Embryonic facial prominence (tissue), 1 donor: ENCODE measurements around the gene ZNF543.
A peak's percentile ranks its signal among the peaks of the same experiment; 100 is the strongest.
"Not testable (repeated sequence)": the region's sequence is repeated elsewhere in the genome, so short reads cannot be mapped to it uniquely, and the experiment has no call there.

Experiments used
- DNase-seq: peaks from one replicate; pipeline ENCODE4 v3.0.0-alpha.2; 2016; ENCODE audit errors: extremely low spot score

ZNF543 gene

DNA sequence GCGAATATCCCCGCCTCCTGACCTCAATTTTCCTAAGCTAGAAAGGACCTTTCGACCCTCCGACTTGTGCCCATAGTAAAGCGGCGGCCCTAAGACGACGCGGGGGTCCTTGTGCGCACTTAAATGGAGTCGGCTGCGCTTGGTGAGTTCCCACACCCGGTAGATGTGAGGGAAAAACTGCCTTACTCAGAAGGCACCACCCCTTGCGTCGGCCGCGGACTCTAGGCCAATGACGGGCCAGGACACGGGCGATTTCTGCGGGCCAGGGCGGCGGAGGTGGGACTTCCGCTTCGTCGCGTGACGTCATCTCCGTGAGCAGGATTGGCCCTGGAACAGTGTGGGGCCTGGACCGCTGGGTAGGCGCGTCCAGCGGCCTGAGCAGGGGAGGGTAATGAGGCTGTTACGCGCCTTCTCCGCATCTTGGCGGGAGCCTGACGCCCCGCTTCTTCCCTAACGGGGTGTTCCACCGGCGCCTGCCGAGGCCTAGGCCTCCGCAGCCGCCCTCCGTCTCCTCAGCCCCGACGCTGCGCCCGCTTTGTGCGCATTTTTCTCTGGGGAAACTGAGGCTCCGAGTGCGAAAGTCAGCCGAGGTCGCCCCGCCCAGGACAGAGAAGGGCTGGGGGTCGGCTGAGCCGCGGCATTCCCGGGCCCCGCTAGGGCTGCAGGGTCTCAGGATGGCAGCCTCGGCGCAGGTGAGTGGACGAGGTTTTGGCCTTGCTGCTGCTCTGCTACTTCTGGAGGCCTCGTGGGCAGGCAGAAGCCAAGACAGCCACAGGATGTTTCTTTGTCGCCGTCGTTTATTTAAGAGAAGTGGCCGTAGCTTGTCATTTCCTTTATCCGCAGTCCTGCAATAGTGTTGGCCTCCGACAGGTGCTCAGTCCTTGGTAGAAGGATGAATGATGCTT lies at the start of gene ZNF543:
Gene ZNF543 (plus strand): TSS at position 293 of the 905 bp plus-strand sequence. CDS start 382 bp downstream, at position 675.
- peak; percentile 88 for DNase-seq

DNA sequence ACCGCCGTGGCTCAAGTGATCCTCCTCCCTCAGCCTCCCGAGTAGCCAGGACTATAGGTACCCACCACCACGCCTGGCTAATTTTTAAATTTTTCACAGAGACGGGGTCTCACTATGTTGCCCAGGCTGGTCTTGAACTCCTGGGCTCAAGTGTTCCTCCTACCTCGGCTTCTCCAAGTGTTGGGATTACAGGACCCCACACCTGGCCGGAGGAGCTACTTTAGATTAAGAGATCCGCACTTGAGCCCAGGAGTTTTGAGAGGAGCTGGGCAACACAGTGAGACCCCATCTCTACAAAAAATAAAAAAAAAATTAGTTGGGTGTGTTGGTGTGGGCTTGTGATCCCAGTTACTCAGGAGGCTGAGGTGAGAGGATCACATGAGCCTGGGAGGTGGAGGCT lies 49.0 kb upstream of the ZNF543 start:
- no peak for DNase-seq

DNA sequence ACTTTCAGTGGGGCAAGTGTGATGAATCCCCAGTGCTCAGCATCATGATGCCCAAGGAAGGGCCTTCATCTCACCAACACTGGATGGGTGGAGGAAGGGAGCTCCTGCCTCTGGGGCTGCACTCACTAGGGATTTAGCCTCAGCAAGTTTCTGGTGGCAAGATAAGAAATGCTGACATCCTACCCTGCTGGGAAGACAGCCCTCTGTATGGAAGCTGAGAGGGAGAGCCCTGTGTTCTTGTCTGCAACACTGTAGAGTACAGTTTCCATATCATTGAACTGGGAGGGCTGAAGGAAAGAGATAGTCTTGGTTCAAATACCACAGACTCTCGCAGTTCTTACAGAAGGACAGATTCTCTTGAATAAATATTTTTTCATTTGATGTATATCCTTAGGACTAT lies 47.3 kb upstream of the ZNF543 start:
- no peak for DNase-seq

DNA sequence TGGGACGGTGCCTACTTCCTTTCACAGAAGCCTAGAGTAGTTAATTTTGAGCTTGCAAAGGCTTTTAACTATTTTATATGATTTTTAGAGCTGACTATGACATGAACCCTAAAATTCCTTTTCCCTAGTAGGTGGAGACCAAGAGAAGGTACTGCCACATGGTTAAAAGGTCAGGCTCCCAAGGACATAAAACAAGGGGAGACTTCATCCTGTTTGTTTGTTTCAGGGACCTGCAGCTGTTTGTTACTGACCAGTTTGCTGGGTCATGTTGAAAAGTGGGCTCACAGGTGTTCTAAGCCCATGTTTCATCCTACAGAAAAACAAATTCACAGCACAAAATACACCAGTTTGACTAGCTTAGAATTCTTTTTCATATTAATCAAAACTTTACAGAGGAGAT lies 43.8 kb upstream of the ZNF543 start:
- no peak for DNase-seq

DNA sequence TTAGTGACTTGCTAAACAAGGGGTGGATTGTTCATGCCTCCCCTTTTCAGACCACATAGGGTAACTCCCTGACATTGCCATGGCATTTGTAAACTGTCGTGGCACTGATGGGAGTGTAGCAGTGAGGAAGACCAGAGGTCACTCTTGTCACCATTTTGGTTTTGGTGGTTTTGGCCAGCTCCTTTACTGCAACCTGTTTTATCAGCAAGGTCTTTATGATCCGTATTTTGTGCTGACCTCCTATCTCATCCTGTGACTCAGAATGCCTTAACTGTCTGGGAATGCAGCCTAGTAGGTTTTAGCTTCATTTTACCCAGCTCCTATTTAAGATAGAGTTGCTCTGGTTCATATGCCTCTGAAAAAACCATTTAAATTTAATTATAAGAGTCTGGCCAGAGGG lies 41.8 kb upstream of the ZNF543 start:
- DNase-seq, result not testable (repeated sequence)

DNA sequence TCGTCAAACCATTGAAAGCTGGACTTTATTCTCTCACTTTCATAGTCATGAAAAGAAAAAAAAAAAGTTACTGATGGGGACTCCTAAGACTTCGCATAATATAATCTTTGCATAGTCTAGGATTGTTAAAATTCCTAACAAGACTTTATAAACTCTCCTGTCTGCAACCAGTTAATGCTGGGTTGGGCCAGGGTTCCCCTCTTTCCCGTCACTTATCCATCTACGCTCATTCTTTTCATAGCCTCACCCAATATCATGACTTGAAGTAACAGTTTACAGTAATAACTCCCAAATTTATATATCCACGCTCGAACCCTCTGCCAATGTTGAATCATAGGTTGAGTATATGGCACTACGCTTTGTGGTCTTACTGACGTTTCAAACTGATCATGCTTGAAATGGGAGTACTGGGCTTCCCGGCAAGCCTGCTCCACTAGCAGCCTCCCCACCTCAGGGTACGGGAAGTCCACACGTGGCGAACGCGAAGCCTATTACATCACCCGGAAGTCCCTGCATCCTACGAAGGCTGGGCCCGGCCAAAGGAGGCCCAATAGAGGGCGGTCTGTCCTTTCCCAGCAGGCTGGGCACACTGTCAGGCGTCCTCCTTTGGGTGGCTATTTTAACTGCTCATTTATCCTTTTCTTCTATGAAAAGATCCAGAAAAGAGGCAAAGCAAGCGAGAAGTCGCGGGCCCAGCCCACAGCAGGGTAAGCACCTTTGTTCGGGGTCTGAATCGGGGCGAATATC lies 40.7 kb upstream of the ZNF543 start:
- DNase-seq, result peak; percentile 96

DNA sequence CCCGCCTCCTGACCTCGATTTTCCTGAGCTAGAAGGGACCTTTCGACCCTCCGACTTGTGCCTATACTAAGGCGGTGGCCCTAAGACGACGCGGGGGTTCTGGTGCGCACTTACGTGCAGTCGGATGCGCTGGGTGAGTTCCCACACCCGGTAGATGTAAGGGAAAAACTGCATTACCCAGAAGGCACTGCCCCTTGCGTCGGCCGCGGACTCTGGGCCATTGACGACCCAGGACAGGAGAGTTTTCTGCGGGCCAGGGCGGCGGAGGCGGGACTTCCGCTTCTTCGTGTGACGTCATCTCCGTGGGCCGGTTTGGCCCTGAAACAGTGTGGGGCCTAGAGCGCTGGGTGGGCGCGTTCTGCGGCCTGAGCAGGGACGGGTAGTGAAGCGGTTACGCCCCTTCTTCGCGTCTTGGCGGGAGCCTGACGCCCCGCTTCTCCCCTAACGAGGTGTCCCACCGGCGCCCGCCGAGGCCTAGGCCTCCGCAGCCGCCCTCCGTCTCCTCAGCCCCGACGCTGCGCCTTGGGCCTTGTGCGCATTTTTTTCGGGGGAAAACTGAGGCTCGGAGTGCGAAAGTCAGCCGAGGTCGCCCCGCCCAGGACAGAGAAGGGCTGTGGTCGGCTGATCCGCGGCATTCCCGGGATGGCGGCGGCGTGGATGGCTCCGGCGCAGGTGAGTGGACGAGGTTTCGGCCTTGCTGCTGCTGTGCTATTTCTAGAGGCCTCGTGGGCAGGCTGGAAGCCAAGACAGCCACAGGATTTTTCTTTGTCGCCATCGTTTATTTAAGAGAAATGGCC lies 39.9 kb upstream of the ZNF543 start, which contains the start of gene ZNF460:
Gene ZNF460 (plus strand): TSS at position 321 of the 797 bp plus-strand sequence. CDS start 322 bp downstream, at position 643.
- peak; percentile 96 for DNase-seq

DNA sequence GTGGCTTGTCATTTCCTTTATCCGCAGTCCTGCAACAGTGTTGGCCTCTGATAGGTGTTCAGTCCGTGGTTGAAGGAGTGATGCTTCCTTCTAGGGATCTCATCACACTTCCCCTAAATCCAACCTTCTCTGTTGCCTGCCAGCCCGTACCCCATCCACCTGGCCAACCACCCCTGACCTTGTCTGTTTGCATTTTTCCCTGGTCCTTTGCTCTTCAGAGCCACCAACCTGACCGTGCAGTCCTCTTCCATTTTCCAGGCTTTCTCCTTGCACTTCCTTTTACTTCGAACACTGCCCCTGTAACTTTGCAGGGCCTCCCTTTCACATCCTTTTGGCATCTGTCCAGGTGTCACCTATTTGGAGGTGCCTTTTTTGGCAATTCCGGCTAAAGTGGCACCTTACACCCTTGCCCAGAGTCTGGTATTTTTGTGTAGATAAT lies 39.3 kb upstream of the ZNF543 start:
- DNase-seq, result no peak

DNA sequence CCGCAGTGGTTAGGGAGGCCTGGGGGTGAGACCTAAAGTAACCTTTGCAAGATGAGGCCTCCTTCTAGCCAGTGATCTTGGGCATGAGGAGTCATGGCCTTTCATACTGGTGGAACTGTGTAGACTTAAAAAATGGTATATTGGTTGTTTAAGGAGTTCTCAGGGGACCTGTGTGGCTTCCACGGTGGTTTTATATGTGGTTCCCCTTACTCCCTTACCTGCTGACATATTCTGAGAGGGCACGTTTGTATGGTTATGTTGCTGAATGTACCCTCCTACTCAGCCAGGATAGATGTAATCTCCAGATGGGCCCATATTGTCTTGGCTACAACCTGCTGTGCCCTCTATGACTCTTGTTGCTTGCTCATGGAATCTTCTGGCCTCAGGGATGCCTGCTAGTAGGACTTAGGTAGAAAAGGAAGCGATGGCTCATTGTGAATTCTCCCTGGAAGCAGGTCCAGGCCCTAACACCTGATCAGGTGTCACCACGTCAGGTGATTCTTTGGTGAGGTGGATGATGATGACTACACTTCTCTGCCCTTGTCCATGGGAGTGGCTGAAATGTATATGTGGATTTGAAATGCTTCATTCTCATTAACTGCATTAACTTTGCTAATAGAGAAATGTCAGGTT lies 38.1 kb upstream of the ZNF543 start:
- DNase-seq, result no peak

DNA sequence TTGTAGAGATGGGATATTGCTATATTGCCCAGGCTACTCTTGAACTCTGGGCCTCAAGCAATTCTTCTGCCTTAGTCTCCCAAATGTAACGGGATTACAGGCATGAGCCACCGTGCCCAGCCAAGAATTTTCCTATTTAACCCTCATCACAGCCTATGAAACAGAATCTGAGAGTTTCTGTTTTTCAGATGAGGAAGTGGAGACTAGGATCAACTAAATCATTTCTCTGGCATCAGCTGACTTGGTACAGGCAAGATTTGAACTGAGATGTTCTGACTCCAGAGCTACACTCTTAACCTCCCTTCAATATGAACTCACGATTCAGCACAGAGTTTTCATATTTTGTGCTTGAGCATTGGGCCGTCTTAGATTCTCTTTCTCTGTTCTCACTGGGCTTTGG lies 31.9 kb upstream of the ZNF543 start:
- DNase-seq, result no peak

DNA sequence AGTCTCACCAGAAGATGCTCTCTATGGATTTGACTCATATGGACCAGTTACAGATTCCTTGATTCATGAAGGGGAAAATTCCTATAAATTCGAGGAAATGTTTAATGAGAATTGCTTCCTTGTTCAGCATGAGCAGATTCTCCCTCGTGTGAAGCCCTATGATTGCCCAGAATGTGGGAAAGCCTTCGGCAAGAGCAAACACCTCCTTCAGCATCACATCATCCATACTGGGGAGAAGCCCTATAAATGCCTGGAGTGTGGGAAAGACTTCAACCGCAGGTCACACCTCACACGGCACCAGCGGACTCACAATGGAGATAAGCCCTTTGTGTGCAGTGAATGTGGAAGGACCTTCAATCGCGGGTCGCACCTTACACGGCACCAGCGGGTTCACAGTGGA lies 29.3 kb upstream of the ZNF543 start:
- no peak for DNase-seq

DNA sequence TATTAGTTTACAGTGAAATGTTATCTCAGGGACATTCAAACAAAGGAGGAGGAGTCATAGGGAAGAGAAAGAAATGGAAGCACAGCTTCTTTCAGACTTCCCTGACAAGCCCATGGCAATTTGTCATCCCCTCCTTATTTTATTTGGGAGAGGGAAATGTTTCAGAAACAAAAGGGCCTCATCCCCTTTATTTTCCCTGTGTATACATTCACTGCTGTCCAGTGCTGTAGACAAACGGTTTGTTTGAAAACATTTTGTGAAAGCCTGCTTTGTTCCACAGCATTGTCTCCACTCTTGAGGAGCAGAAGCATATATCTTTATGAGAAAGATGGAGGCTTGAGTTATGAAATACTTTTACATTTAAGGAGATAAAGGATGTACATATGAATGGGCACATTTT lies 27.7 kb upstream of the ZNF543 start:
- DNase-seq, result no peak

DNA sequence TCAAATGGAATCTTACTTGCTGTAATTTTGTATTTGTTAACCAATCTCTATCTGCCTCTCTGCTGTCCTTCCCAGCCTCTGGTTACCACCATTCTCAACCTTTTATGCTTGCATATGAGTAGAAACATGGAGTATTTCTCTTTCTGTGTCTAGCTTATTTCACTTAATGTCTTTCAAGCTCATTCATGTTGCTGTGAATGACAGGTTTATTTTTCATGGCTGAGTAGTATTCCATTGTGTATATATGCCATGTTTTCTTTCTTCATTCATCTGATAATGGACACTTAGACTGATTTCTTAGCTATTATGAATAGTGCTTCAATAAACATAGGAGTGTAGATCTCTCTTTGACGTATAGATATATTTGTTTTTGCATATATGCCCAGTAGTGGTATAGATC lies 26.6 kb upstream of the ZNF543 start:
- no peak for DNase-seq

DNA sequence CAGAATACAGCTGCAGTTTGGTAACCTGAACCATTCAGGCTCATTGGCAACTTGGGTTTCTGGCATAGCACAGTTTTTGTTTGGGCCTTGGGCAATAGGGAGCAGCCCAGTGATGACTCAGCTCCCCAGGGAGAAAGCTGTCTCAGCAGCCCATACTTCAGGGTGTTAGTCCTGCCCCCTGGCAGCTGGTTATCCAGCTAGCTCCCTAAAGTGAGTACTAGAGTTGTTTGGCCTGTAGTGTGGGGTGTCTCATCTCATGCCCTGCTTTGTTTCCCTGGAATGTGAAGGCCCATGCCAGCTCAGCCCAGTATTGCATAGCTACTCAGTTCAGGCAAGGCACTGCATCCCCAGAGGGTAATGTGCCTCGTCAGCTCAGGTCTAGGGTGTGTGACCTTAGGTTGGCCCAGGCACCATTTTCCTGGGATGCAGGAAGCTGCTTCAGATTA lies 18.2 kb upstream of the ZNF543 start:
- DNase-seq, result no peak

DNA sequence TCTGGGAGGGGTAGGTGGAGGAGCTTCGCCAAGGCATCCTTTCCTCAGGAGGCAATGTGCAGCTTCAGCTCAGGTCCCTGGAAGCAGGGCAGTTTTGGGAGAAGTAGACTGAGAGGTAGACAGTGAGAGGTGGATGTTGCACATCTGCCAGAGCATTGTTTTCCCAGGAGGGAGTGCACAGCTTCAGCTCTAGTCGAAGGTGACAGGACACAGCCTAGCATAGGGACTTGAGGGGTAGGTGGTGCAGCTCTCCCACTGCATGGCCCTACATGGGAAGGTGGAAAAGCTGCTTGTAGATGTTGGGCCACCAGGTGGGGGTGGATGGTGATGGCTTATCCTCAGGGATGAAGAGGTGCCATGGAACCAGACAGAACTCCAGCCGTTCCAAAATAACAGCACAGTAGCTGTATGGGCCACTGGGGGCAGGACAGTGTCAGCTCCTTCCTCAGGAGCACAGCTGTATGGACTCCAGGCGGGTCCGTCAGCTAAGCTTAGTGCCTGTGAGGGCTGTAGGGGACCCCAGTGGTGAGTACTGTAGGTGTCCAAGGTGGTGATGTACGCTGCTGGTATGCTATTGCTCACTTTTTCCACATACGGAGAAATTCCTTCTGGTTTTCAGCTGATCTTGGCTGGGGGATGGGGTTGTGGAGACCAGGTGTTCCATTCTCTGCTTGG lies 17.4 kb upstream of the ZNF543 start:
- no peak for DNase-seq

DNA sequence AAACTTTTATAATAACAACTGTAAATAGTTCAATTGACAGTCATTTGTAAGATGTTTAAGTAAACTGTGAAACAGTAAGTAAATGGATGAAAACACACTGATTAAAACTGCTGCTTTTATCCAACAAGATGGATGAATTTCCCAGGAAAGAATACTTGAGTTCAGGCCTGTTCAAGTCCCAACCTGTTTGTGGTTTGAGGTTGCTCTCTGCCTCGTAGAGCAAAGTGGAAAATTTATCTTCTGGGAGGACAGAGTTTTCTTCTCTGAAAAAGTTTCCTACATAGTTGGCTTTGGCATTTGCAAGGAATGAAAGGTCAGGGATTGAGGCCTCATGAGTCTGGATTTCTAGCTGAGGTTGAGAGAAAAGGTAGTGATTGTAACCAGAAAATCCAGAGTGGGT lies 15.2 kb upstream of the ZNF543 start:
- no peak for DNase-seq

DNA sequence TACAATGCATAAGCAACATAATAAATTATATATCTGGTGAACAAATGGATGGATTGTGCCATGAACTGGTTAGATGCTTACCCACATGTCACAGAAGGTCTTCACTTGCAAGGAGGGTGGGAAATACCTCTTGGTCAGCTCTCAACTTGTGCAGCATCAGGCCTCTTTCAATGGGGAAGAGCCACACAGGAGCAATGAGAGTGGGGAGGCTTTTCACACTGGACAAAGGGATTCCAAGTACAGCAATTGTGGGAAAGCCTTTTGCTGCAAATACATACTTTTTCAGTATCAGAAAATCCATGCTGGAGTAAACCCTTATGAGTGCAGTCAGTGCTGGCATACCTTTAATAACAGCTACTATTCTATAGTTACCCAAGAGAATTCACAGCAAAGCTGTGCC lies 11.8 kb upstream of the ZNF543 start:
- no peak for DNase-seq

DNA sequence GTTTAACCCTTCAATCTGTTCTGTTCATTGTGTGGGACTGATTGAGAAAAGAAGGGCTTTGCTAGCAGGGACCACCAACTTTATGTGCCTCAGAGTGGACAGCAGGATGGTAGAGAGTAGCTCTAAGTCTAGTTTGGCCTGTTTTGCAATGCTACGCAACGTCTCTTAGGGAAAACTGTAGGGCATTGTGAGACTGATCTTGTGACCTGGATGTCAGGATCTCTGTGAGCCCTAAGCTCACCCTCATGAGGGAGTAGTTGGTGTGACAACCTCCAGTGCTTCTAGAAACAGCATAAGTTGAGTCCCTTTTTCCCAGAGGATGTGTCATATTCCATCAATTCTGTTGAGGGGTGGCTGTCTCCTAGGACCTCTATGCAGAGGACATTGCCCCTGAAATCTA lies 9.5 kb upstream of the ZNF543 start:
- no peak for DNase-seq

DNA sequence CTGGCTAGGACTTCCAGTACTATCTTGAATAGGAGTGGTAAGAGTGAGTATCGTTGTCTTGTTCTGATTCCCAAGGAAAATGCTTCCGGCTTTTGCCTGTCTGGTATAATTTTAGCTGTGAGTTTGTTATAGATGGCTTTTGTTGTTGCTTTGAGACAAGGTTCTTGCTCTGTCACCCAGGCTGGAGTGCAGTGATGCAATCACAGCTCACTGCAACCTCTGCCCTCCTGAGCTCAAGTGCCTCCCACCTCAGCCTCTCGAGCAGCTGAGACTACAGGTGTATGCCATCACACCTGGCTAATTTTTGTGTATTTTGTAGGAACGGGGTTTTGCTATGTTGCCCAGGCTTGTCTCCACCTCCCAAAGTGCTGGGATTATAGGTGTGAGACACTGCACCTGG lies 6.1 kb upstream of the ZNF543 start:
- no peak for DNase-seq

DNA sequence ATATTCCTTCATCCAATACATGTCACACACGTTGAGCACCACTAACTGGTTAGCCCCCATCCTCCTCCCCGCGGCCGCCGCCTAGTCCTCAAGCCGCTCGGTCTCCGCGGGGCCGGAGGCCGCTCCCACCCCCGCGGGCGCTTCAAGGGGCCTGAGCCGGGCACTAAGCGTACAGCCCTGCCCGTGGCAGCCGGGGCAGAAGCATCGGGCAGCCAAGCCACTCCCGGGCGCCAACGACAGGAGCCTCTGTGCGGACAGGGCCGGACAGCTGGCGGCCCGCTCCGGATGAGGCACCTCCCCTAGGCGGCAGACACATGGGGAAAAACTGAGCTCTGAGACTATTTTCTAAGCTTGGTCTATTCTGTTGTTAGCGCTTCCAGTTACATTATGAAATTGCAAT lies 2.8 kb upstream of the ZNF543 start:
- no peak for DNase-seq

DNA sequence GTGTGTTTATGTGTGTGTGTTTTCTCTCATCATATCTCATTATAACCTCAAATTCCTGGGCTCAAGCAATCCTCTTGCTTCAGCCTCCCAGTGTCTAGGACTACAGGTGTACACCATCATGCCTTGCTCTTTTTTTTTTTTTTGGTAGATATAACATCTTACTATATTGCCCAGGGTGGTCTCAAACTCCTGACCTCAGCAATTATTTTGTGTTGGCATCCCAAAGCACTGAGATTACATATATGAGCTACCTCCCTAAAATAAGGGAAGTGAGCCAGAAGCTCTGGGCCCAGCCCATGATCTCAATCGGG lies 448 bp upstream of the ZNF543 start:
- DNase-seq, result no peak
